Urothelium cell line (cell line): ENCODE results near the gene SMTN.
"Not testable (repeated sequence)": the region's sequence is repeated elsewhere in the genome, so short reads cannot be mapped to it uniquely, and the experiment has no call there.

Experiments
- DNase-seq: peaks from one replicate; pipeline ENCODE4 v3.0.0; 2011; ENCODE audit warnings: low spot score, mixed read lengths
- FAIRE-seq: peaks from 2 replicates; lab custom pipeline; 2011; peaks lifted over from hg19 to GRCh38; lab: Jason Lieb, UNC

SMTN gene

DNA sequence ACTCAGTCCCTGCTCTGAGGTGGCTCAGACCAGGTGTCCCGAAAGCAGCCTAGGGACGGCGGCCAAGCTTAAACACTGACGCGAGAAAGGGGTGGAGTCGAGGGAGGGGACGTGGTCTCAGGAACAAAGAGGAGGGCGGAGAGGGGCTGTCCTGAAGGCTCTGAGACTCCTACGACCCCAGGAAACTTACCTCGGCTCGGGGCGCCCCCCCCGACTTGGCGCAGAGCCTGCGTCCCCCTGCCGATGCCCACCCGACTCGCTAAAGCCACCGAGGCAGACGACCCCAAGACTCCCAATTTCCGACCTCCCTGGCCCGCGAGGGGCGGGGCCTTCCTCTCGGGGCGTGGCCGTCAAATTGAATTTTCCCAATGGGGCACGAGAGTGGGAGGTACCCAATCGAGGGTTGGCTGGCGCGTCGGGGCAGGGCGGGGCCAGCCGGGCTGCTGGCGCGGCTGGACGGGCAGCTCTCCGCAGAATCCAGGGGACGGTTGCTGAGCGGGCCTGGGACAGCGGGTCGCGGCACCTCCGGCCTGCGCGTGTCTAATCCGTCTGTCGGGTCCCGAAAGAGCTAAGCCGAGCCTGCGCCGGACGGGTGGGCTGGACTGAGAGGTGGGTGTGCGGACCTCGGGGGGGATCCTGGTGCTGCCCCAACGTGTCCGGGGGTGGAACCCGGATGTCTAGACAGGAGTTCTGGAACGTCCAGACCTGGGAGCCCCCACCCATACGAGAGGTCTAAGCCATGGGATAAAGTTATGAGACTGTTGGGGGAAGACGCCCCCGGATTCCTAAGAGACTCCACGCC, at the start of gene SMTN:
Gene SMTN, plus strand, starts transcription at position 471 of the 802 bp plus-strand sequence. CDS start 1,941 bp downstream, outside the sequence.
- DNase-seq, result peak; percentile 98

DNA sequence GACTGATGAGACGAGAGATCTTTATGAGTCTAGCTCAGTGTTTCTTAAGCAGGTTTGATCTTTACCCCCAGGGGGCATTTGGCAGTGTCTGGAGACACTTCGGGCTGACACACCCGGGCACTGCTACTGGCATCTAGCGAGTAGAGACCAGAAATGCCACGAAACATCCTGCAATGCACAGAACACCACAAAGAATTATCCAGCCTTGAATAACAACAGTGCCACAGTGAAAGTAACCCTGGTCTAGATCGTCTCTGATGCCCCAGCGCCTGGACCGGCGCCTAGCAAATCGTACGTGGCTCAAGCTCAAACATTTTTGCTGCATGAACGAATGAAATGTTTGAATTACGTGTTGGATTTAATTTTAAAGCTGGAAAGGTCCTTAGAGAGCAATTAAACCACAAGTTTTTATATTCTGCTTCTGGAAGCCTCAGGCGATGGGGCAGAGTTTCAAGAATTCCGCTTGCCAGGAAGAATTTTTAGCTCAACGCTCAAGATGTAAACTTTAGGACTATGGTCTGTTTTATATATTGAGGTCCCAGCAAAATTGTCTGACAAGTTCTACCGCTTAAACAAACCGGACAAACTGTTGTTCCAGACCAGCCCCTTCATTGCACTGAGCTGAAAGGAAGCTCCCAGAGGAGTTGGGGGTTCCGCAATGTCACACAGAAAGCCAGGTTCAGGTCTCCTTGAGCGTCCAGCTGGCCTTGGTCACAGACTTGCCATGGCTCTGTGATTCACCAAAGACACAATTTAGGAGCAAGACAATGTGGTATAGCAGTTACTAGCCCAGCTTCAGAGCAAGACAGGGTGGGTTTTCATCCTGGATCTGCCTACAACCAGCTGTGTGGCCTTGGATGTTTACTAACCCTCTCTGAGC, 44.2 kb upstream of the SMTN start:
- DNase-seq (peak; percentile 48), FAIRE-seq (no peak)

More for the DNA sequence above, at the start of gene SMTN:
- FAIRE-seq, result peak; percentile 98

DNA sequence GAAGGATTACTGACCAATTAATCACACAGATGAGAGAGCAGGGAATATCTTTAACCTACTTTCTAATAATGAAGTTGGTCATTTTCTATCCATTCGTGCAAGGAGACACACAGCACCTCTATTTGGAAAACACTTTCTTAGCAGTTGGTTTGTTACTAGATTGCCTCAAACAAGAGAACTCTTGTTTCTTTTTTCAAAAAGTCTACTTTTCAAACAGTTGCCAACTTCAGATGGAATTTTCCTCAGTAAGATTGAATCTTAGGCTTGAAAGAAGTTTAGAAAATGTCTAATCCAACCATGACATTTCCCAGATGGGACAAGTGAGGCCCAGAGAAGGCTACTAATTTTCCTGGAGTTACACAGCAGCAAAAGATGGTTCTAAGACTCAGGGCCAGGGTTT, 42.4 kb upstream of the SMTN start:
- DNase-seq (no peak), FAIRE-seq (no peak)

DNA sequence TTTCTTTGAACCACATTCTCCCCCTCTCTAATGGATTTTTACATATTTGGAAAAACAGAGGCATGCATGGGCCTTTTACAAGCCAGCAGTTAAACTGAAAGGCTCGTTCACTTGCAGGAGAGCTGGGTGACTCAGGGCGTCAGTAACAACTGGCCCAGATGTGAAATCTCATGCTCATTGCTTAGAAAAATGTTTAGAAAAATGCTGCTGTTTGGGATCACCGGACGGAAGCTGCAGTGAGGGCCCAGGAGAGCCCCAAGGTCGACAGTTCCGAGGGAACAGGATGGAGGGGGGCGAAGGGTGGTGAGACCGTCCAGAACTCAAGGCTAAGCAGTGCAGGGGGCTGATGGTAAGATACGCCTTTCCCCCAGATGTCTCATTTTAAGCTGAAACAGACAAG, 41.7 kb upstream of the SMTN start:
- FAIRE-seq (no peak), DNase-seq (no peak)

DNA sequence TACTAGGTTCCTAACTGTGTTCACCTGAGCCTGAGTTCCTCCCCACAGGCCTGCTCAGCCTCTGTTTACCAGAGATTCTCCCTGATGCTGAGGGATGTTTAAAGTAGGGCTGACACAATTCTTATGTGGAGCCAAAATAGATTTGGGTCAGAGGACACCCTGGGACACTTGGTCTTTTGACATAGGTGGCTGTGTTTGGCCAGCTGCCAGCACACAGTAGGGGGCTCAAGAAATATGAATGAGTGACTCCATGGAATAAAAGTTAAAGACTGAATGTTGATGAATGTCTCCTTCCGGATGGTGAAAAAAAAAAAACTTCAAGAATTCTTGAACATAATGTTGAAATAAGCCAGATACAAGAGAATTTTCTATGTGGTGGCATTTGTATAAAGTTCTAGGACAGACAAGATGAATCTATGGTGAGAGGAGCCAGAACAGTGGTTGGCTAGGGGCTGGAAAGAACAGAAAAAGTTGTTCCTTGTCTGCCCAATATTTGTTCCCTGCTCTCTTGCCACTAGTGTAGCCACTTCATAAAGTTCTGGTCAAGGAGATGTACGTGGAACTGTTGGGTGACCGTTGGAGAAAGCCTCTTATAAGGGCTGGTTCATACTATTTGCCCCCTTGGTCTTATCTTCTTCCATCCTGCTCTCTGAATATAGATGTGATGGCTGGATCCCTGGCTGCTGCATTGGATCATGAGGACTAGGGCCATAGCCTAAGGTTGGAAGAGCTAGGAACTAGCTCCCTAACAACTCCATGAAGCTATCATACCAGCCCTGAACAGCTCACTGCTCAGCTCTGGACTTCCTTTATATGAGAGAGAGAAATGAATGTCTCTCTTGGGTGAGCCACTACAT, 40.3 kb upstream of the SMTN start:
- no peak for FAIRE-seq

DNA sequence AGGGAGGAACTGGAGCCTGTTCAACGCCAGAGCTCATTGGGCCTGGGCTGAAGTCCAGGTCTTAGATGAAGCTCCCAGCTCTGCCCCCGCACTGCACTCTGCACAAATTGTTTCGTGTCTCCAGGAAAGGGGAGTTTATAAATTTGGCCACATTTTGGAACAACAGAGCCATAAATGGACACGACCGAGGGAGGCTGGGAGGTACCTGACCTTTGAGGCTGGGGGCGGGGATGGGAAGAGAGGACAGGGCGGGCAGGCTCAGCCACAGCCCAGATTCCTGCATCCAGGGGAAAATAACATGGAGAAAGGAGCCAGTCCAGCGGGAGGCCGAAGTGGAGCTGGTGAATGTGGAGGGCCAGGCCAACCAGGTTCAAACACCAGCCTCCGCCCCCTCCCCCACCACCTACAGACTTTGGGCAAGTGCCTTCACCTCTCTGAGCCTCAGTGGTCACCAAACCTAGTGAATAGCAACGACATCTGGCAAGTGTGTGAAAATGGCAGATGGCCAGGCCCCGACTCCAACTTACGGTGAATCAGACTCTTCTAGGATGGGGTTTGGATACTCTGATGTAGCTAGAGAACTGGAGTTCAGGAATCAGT, 36.8 kb upstream of the SMTN start:
- peak; percentile 30 for FAIRE-seq
- DNase-seq, result no peak

More for the DNA sequence above, 40.3 kb upstream of the SMTN start:
- DNase-seq, result no peak

DNA sequence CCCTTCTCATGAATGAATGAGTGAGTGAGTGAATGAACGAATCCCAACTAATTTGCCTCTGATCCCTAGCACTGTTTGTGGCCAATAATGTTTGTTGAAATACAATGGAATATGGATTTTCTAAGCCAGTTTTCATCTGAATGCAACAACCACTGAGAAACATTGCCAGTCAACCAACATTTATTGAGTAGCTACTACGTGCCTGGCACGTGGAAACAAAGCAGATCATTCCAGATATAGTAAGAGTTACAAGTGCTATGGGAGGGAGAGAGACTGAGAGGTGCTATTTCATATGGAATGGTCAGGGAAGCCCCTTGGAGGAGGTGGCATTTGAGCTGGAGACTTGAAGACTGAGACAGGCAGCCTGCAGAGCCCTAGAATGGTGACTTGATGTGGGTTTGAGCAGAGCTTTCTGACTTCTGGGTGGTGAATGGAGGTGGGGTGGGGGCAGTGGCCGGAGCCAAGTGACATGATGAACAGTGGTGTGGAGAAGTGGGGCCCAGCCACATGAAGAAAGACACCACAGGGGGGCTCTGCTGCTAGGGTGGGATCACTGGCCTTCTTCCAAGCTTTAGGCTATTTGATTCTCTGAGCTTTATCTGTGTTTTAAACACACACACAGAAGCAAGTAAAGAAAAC, 35.1 kb upstream of the SMTN start:
- no peak for DNase-seq
- FAIRE-seq, result no peak

DNA sequence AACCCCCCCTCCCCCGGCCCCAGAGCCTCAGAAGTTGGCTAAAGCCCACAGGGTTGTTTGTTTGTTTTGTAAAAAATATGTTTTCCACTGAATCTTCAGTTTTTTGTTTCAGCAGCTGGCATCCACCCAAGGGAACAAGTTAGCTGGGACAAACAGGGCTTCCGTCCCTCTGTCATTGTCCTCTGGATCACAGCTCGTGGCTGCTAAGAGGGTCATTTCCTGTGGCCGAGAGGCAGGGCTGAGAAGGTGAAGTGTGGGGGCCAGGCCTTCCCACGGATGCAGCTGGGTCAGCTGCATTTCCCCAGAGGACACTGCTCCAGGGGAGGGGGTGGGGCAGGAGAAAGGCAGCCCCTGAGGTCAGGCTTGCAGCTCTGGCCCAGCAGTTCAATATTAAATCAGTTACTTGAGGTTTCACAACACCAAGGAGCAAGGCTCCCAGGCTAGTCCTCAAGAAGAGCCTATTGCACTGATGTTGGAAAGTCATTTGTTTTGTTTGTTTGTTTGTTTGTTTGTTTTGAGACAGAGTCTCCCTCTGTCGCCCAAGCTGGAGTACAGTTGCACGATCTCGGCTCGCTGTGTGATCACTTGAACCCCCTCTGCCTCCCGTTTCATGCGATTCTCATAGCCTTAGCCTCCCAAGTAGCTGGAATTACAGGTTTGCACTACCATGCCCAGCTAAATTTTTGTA, 34.4 kb upstream of the SMTN start:
- no peak for DNase-seq
- no peak for FAIRE-seq

DNA sequence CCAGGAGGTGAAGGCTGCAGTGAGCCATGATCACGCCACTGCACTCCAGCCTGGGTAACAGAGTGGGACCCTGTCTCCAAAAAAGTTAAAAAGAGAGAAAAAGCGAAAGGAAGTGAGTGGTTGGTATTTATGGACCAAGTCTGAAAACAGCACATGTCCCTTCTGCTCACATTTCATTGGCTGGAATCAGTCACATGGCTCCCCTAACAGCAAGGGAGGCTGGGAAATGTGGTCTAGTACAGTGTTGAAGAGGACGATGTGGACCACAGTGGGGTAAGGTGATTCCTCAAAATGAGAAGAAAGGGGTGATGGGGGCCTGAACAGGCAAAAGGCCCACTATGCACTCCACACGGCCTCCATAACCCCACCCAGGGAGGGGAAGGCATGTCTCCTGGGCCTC, 32.5 kb upstream of the SMTN start:
- no peak for FAIRE-seq
- no peak for DNase-seq

DNA sequence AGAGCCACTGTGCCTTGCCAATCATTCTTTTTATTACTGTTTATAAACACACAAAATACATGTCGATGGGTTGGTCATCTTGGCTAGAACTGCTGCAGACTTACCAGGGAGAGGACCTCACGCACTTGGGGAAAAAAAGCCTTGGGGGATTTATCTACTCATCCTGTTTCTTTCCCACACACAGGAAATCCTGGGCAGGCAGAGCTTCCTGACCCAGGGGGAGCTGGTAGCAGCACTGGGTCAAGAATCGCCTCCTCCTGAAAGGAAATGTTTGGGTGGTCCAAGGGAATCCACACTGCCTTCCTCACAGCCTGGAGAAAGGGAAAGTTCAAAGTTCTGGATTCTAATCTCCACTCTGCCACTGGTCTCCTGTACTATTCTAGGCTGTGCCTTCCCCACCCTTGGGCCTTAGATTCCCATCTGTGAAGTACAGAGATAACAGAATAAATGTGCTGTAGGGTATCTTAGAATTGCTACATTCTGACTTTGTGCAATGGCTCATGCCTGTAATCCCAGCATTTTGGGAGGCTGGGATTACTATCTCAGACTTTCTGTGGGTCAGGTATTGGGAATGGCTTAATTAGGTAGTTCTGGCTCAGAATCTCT, 31.2 kb upstream of the SMTN start:
- DNase-seq, result no peak
- no peak for FAIRE-seq

DNA sequence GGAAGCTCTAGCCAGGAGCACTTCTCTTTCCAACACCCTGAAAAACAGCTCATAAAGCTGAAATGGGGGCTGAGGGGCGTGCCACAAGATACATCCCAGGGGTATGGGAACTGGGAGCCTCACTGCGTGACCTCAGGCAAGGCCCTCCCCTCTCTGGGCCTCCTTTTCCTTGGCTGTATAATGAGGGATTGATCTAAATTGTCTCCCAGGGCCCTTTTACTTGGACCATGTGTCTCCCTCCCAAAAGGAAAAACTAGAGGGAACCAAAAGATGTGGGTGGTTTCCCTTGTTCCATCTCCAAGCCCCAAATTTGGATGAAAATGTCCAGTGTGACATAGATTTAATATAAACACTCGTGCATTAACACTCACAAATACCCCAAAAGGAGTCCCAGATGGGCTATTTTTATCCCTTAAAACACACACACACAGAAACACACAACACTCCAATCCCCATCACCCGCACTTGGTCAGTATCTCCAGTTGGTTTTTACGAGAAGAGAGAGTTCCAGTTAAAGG, 25.9 kb upstream of the SMTN start:
- DNase-seq (no peak), FAIRE-seq (no peak)

DNA sequence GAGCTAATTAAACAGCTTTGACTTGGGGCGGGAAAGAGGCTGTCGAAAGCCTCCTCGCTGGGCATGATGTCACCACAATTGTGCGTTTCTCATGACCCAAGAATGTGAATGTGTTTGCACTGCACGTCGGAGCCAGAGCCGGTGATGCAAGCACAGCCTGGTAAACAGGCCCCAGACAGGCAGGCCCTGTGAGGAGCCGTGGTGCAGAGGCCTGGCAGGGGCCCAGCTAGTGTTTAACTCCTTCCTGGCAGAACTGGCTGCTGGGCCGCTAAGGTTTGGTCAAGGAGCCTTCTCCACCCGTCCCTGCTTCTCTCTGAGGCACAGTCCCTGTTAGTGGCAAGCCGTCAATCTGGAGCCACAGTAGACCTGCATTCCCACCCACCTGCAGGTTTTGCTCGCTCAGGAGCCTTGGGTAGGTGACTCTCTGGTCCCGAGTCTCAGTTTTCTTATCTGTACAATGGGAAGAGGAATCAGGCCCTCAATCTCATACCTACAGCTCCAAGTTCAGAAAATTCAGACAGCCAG, 25.4 kb upstream of the SMTN start:
- DNase-seq, result peak; percentile 94
- peak; percentile 94 for FAIRE-seq

DNA sequence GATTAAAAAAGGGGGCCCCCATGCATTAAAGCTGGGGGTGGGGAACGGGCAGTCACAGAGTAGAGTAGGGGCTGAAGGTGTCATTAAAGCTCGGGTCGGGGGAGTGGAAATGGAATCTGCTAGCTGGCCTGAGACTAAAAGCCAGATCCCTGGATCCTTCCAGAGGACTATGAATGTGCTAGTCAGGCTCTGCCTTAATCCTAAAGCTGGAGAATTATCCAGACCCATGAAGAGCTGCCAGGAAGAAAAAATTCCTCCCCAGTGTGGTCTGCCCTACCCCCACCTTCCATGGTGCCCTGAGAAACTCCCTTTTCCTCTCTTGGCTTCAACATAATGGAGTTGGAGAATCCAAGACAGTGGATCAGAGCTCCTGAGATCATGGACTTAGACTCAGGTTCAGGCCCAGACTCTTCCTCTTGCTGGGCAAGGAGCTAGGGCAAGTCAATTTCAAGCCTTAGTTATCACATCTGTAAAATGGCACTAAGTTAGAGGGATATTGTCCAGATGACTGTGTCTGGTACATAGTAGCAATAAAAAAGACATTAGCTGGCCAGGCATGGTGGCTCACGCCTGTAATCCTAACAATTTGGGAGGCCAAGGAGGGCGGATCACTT, 24.0 kb upstream of the SMTN start:
- FAIRE-seq (no peak), DNase-seq (no peak)

DNA sequence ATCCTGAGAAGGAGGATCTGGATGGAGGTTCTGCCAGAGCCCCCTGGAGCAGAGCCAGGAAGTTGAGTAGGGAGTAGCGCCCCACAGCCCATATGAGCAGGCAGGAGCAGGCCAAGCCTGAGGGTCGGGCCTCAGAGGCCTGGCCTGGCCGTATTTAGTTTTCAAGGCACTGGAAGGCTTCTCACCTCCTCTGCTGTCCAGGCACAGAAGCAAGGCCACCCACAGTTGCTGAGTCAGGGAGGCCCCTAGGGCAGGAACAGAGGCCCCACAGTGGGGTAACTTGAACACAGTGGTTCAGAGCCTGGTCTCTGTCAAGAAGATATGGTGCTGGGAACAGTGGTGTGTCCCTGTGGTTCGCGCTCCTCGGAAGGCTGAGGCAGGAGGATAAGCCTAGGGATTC, 21.5 kb upstream of the SMTN start:
- not testable (repeated sequence) for FAIRE-seq, DNase-seq

DNA sequence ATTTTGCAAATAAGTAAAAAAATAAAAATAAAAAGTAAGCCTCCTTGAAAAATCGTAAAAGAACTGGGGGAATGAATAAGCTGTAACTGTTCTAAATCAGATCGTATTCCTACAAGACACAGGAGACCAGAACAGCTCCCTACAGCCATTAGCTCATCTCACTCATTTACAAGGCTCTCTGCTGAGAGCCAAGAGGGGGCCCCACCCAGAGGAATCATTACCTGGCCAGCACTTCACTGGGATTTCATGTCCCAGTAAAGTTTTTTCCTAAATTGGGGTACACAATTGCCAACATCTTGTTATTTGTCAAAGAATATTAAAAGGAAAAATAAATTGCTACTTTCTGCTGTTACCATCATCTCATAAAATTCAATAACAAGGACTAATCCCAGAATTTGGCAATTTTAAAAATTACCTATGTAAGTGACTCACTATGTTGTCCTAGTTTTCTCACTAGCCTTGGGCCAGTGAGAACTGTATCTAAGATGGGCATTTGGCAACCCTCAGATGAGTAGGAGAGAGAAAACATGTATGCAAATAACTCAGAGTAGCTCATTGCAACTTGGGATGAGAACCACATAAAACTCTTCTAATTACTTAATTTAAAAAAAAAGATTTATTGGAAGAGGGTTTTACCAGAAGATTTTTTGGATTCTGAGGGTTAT, 18.4 kb upstream of the SMTN start:
- DNase-seq, result no peak
- FAIRE-seq, result no peak

DNA sequence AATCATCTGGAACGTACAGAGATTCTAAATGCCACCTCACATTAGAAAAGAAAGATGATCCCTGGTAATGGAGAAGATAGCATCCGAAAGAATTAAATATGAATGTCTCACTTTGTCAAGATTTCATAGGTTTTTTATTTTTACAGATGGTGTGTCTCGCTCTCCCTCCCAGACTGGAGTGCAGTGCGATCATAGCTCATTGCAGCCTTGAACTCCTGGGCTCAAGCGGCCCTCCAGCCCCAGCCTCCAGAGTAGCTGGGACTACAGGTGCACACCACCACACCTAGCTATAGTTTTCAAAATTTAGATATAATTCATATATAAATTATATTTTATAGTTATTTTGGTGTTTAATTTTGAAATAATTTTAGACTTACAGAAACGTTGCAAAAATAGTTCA, 16.7 kb upstream of the SMTN start:
- no peak for FAIRE-seq
- no peak for DNase-seq

DNA sequence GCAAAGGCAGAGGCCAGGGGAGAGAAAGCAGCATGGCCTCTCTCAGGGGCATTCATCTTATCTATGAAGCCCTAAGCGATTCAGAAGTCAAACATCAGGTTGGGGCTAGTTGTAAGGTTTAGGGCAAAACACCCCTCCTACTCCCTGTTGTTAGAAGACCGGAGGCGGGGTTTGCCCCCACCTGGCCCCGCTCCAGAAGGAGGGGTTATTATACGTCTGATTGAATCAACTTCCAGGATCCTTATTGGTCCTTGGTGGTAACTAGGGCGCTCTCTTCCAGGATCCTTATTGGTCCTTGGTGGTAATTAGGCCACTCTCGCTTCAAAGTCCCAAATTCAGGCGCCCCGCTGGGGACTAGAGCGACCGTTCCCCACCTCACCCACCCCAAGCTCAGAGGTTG, 12.1 kb upstream of the SMTN start:
- FAIRE-seq (no peak), DNase-seq (no peak)
